HFF-Myc (cell line): ENCODE measurements around the gene RNF130.

Experiments used
- DNase-seq: peaks from one replicate; pipeline ENCODE4 v3.0.0-alpha.2; 2011; ENCODE audit warnings: low read depth; ENCODE audit errors: extremely low read depth
- H3K4me3 ChIP-seq: replicated peaks from 2 replicates; pipeline ENCODE4 v1.5.1; 2011; ENCODE audit warnings: low read depth, mild to moderate bottlenecking, control low read depth, low read length
- CTCF ChIP-seq: IDR thresholded peaks from 2 replicates; pipeline ENCODE4 v1.5.1; 2012; ENCODE audit warnings: mild to moderate bottlenecking, low read depth, low read length, control low read depth; ENCODE audit errors: missing control alignments

Gene RNF130

GRCh38 chr5:180075703-180076102 is 4.1 kb upstream of the RNF130 start:
- no peak for DNase-seq
- no peak overlapping the region for H3K4me3 ChIP-seq

GRCh38 chr5:180074462-180074861 is 2.9 kb upstream of the RNF130 start:
- no peak overlapping the region for H3K4me3 ChIP-seq
- TF ChIP-seq CTCF, result no peak
- no peak for DNase-seq

More at GRCh38 chr5:180075703-180076102, 4.1 kb upstream of the RNF130 start:
- no peak for TF ChIP-seq CTCF

GRCh38 chr5:180072556-180072955 is 997 bp upstream of the RNF130 start:
- no peak for TF ChIP-seq CTCF
- H3K4me3 ChIP-seq, result no peak overlapping the region
- no peak for DNase-seq

- no peak for TF ChIP-seq CTCF
- DNase-seq, result no peak
- no peak overlapping the region; the same call in 1 of the 2 replicates for H3K4me3 ChIP-seq
Observed at GRCh38 chr5:180072256-180072548, 643 bp upstream of the RNF130 start.

- DNase-seq, result no peak
- peak overlapping the region; percentile 75 for H3K4me3 ChIP-seq
- TF ChIP-seq CTCF, result no peak
Observed at GRCh38 chr5:180070756-180071530, 616 bp downstream of the RNF130 start.

GRCh38 chr5:180069589-180070247 is 1.8 kb downstream of the RNF130 start:
- DNase-seq, result no peak
- peak overlapping the region; percentile 75 for H3K4me3 ChIP-seq

More at GRCh38 chr5:180069589-180070247, 1.8 kb downstream of the RNF130 start:
- TF ChIP-seq CTCF, result no peak
